ENCODE data around the gene TRAF3IP1. TPM values are rescaled to one million over a fixed set of nuclear protein-coding genes. Genes with fewer than 3 reads are reported as not detected.

Gene TRAF3IP1
- total RNA-seq, 1 experiment from 2014 or later = 8.2 TPM

DNA sequence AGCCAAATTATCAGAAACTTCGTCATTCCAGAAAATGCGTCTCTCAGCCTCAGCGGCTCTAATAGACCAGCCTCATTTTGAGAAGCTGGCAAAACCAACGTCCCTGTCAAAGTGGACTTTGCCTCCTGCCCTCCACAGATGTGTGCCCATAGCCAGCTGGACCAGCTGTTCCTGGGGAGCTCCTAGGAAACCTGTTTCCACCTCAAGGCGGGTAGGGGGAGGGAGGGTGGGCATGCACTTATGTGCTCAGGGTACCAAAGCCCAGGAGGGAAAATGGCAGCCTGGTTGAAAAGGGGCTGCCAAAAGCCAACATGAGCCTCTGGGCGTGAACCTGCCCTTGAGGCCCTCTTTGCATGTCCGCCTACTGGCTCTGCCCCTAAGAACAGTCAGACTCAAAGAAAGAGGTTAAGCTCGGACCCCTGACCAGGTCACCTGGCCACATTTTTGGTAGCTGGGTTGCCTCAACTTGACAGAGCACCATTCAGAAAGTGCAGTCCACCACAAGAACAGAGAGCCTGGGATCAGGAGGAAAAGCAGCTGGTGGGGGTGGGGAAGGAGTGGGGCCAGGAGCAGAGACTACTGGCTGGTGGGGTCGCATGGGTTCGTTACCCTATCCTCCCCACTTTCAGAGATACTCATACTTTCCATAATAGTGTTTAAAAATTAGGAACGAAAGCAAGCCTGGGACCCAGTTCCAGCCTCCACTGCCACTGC is 35.4 kb upstream of the TRAF3IP1 start:
- ATAC-seq = no peak
- H3K4me3 ChIP-seq (ENCODE audit: low read length) = peak overlapping the region; percentile 80

DNA sequence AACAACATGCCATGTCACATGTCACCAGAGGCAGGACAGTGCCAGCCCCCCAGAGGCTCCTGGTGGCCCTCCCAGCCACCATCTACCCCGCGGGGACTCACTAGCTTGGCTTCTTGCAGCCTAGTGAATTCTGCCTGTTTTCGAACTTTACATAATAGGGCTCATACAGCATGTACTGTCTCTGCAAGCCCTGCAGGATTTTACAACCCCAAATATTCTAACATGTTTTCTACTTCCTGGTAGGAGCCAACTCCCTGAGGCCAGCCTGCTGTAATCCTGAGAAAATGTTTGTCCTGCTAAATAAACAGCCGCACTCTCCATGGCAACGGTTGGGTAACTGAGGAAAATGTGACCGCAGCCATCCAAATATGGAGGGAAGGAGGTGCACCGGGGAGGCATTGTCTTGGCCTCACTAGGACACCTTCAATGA is 34.6 kb upstream of the TRAF3IP1 start:
- ChIA-PET CTCF (interaction anchor here (1.6 kb wide), 1 partner anchor 22 kb away, joined by 5 read pairs; no protein-coding TSS in a partner anchor), POLR2A (ENCODE audit: unreplicated experiment) (no interaction called here)
- H3K9ac ChIP-seq (ENCODE audit: low read length) = peak overlapping the region; percentile 98
- H3K79me2 ChIP-seq (ENCODE audit: low read length) = peaks cover 71% of the 10 kb centered on the region
- peaks cover 7% of the 10 kb centered on the region for H3F3A ChIP-seq (ENCODE audit: low read length, unreplicated experiment)
- H3K4me3 ChIP-seq (ENCODE audit: low read length) = peak overlapping the region; percentile 80
- peaks cover 13% of the 10 kb centered on the region for H4K20me1 ChIP-seq (ENCODE audit: low read length)
- no peaks in the 10 kb centered on the region for H3K36me3 ChIP-seq (ENCODE audit: low read depth, low read length)
- H3K4me1 ChIP-seq (ENCODE audit: insufficient read depth, low read length) = peaks cover 43% of the 10 kb centered on the region
- intact Hi-C loops (cut with micrococcal nuclease) = loop anchor here (1.0 kb wide), 2 partner anchors 22 to 35 kb away; partner anchors contain the start of gene TRAF3IP1
- H3K9me2 ChIP-seq (replicated peaks; ENCODE audit: low read length) = no peaks in the 10 kb centered on the region
- no peaks in the 10 kb centered on the region for H3K27me3 ChIP-seq (ENCODE audit: low read length)
- H3K9me3 ChIP-seq (ENCODE audit: low read length) = no peaks in the 10 kb centered on the region
- H3K27ac ChIP-seq (ENCODE audit: low read length) = peak overlapping the region; percentile 94
- DNase-seq = peak; percentile 95
- no peak for TF ChIP-seq EZH2phosphoT487 (IDR thresholded peaks at IDR 0.05; ENCODE audit: borderline replicate concordance, low read length)
- TF ChIP-seq, protein P1, sequence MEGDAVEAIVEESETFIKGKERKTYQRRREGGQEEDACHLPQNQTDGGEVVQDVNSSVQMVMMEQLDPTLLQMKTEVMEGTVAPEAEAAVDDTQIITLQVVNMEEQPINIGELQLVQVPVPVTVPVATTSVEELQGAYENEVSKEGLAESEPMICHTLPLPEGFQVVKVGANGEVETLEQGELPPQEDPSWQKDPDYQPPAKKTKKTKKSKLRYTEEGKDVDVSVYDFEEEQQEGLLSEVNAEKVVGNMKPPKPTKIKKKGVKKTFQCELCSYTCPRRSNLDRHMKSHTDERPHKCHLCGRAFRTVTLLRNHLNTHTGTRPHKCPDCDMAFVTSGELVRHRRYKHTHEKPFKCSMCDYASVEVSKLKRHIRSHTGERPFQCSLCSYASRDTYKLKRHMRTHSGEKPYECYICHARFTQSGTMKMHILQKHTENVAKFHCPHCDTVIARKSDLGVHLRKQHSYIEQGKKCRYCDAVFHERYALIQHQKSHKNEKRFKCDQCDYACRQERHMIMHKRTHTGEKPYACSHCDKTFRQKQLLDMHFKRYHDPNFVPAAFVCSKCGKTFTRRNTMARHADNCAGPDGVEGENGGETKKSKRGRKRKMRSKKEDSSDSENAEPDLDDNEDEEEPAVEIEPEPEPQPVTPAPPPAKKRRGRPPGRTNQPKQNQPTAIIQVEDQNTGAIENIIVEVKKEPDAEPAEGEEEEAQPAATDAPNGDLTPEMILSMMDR (conservative IDR thresholded peaks at IDR 0.05; ENCODE audit: low read depth, low read length) = no peak
- TF ChIP-seq EZH2 (IDR thresholded peaks at IDR 0.05; ENCODE audit: low read length, unreplicated experiment) = no peak
- no peak overlapping the region for H2AFZ ChIP-seq (ENCODE audit: low read length)
- BruUV-seq (replicated peaks) = no TSS peak
- H3K4me2 ChIP-seq (ENCODE audit: low read length) = peak overlapping the region; percentile 89
- peak; percentile 41 for ATAC-seq

More for the DNA sequence above, 35.4 kb upstream of the TRAF3IP1 start:
- intact Hi-C loops (cut with micrococcal nuclease) = no loop called here
- BruUV-seq (replicated peaks) = no TSS peak
- peaks cover 38% of the 10 kb centered on the region for H3K4me1 ChIP-seq (ENCODE audit: insufficient read depth, low read length)
- no peaks in the 10 kb centered on the region for H3K27me3 ChIP-seq (ENCODE audit: low read length)
- no peaks in the 10 kb centered on the region for H3K9me2 ChIP-seq (replicated peaks; ENCODE audit: low read length)
- ChIA-PET POLR2A (ENCODE audit: unreplicated experiment) (no interaction called here), CTCF (interaction anchor here (1.6 kb wide), 1 partner anchor 21 kb away, joined by 5 read pairs; no protein-coding TSS in a partner anchor)
- peak overlapping the region; percentile 98 for H3K9ac ChIP-seq (ENCODE audit: low read length)
- H3K36me3 ChIP-seq (ENCODE audit: low read depth, low read length) = no peaks in the 10 kb centered on the region
- H3F3A ChIP-seq (ENCODE audit: low read length, unreplicated experiment) = peaks cover 4% of the 10 kb centered on the region
- H3K9me3 ChIP-seq (ENCODE audit: low read length) = no peaks in the 10 kb centered on the region
- H2AFZ ChIP-seq (ENCODE audit: low read length) = no peak overlapping the region
- H3K4me2 ChIP-seq (ENCODE audit: low read length) = peak overlapping the region; percentile 89
- peaks cover 19% of the 10 kb centered on the region for H4K20me1 ChIP-seq (ENCODE audit: low read length)
- DNase-seq = no peak
- H3K79me2 ChIP-seq (ENCODE audit: low read length) = peaks cover 78% of the 10 kb centered on the region
- H3K27ac ChIP-seq (ENCODE audit: low read length) = peak overlapping the region; percentile 94
- TF ChIP-seq, protein P1 (conservative IDR thresholded peaks at IDR 0.05; ENCODE audit: low read depth, low read length) = no peak
- TF ChIP-seq EZH2 (IDR thresholded peaks at IDR 0.05; ENCODE audit: low read length, unreplicated experiment) (no peak), EZH2phosphoT487 (IDR thresholded peaks at IDR 0.05; ENCODE audit: borderline replicate concordance, low read length) (no peak)

DNA sequence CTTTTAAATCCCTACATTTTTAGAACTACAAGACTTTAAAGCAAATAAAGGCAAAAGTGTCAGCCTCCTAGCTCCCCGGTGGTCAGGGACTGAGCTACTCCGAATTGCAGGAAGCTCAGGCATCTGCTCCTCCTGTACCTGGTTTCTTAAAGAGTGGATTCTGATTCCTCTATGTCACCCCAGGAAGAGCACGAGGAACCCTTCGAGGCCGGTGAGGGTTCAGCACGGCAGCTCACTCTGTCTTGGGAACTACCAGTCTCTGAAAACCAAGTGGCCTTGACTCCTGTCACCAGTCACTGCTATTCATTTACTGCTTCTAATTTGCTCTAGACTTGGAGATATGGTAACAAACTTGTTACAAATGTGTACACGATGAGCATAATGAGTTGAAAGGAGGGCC is 34.2 kb upstream of the TRAF3IP1 start:
- Histone ChIP-seq H3K27ac (ENCODE audit: low read length) (peak overlapping the region; percentile 94), H3K4me3 (ENCODE audit: low read length) (peak overlapping the region; percentile 80), H3K4me2 (ENCODE audit: low read length) (peak overlapping the region; percentile 89), H3K27me3 (ENCODE audit: low read length) (no peaks in the 10 kb centered on the region), H4K20me1 (ENCODE audit: low read length) (peaks cover 13% of the 10 kb centered on the region), H3K9ac (ENCODE audit: low read length) (peak overlapping the region; percentile 98), H3K79me2 (ENCODE audit: low read length) (peaks cover 69% of the 10 kb centered on the region), H3K9me2 (replicated peaks; ENCODE audit: low read length) (no peaks in the 10 kb centered on the region), H3F3A (ENCODE audit: low read length, unreplicated experiment) (peaks cover 9% of the 10 kb centered on the region), H3K9me3 (ENCODE audit: low read length) (no peaks in the 10 kb centered on the region), H3K4me1 (ENCODE audit: insufficient read depth, low read length) (peaks cover 47% of the 10 kb centered on the region), H3K36me3 (ENCODE audit: low read depth, low read length) (no peaks in the 10 kb centered on the region), H2AFZ (ENCODE audit: low read length) (no peak overlapping the region)
- TF ChIP-seq, protein P1 (conservative IDR thresholded peaks at IDR 0.05; ENCODE audit: low read depth, low read length) = no peak
- TF ChIP-seq EZH2 (IDR thresholded peaks at IDR 0.05; ENCODE audit: low read length, unreplicated experiment) (no peak), EZH2phosphoT487 (IDR thresholded peaks at IDR 0.05; ENCODE audit: borderline replicate concordance, low read length) (no peak)
- intact Hi-C loops (cut with micrococcal nuclease) = loop anchor here (1.0 kb wide), 2 partner anchors 23 to 34 kb away; partner anchors contain the start of gene TRAF3IP1
- CTCF ChIA-PET = interaction anchor here (1.6 kb wide), 1 partner anchor 22 kb away, joined by 5 read pairs; no protein-coding TSS in a partner anchor
- DNase-seq = no peak
- no TSS peak for BruUV-seq (replicated peaks)
- ATAC-seq = no peak
- POLR2A ChIA-PET (ENCODE audit: unreplicated experiment) = no interaction called here
